ENCODE measurements around the gene LAMA4.

GRCh38 chr6:112123982-112124381, 130.4 kb downstream of the LAMA4 start:
- no peak for TF ChIP-seq RCOR1 (IDR thresholded peaks at IDR 0.05; ENCODE audit: low read depth, low read length)
- TF ChIP-seq KDM1A (IDR thresholded peaks at IDR 0.05; ENCODE audit: low read depth) = no peak
- no peak for TF ChIP-seq HOXA7 (CRISPR knock-in tag; IDR thresholded peaks at IDR 0.05)
- no peak for TF ChIP-seq NFE2L2 (conservative IDR thresholded peaks at IDR 0.05; ENCODE audit: low read length)
- no peak for TF ChIP-seq CTCF (IDR thresholded peaks at IDR 0.05)
- no peak for TF ChIP-seq POLR2A (IDR thresholded peaks at IDR 0.05; ENCODE audit: low read length)
- TF ChIP-seq CBX2 (IDR thresholded peaks at IDR 0.05; ENCODE audit: borderline replicate concordance, low read depth) = no peak
- no peak for TF ChIP-seq HEYL (CRISPR knock-in tag; IDR thresholded peaks at IDR 0.05)
- TF ChIP-seq POLR2AphosphoS2 (conservative IDR thresholded peaks at IDR 0.05; ENCODE audit: low read length) = no peak
- TF ChIP-seq ESRRA (IDR thresholded peaks at IDR 0.05; ENCODE audit: borderline replicate concordance, low read length) = no peak
- TF ChIP-seq SMC3 (IDR thresholded peaks at IDR 0.05) = no peak
- no peak for TF ChIP-seq E2F6 (IDR thresholded peaks at IDR 0.05; ENCODE audit: borderline replicate concordance, low read depth)
- no peak for TF ChIP-seq REST (IDR thresholded peaks at IDR 0.05)

All from A549 (cell line).